HG02763 (cell line): ENCODE data around the gene PLA2G1B.

Experiments used
- ATAC-seq: cut with Tn5 transposase; IDR thresholded peaks from one replicate; pipeline ENCODE4 v1.9.1; 2021; ENCODE audit warnings: mild to moderate bottlenecking, moderate library complexity; ENCODE audit not compliant: unreplicated experiment

Gene PLA2G1B

DNA sequence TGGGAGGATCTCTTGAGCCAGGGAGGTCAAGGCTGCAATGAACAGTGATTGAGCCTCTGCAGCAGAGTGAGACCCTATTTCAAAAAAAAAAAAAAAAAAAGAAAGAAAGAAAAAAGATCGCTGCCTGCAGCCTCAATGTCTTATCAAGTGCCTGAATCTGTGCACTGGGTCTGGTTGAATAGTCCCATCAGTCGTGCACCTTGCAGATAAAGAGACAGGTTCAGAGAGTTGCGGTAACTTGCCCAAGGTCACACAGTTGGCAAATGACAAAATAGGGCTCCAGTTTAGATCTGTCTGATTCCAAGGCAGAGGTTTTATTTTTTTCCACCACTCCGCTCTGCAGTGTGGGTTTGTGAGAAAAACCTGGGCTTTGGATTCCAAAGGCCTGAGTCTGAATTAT, 649 bp upstream of the PLA2G1B start:
- ATAC-seq = no peak

- ATAC-seq = no peak
Observed at GRCh38 chr12:120324841-120325417, 2.6 kb downstream of the PLA2G1B start.

DNA sequence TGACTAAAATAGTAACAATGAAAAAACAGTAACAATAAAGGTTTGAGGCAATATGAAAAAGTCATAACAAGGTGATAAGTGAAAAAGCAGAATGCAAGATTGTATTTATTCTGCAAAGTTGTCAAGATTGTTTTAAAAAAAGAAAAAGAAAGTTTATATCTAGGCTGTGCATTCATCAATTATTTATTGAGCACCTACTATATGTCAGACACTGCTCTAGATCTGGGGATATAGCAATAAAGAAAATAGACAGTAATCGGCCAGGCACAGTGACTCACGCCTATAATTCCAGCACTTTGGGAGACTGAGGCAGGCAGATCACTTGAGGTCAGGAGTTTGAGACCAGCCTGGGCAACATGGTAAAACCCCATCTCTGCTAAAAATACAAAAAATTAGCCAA, 3.8 kb downstream of the PLA2G1B start:
- no peak for ATAC-seq

GRCh38 chr12:120321382-120322202, 6.0 kb downstream of the PLA2G1B start:
- no peak for ATAC-seq

DNA sequence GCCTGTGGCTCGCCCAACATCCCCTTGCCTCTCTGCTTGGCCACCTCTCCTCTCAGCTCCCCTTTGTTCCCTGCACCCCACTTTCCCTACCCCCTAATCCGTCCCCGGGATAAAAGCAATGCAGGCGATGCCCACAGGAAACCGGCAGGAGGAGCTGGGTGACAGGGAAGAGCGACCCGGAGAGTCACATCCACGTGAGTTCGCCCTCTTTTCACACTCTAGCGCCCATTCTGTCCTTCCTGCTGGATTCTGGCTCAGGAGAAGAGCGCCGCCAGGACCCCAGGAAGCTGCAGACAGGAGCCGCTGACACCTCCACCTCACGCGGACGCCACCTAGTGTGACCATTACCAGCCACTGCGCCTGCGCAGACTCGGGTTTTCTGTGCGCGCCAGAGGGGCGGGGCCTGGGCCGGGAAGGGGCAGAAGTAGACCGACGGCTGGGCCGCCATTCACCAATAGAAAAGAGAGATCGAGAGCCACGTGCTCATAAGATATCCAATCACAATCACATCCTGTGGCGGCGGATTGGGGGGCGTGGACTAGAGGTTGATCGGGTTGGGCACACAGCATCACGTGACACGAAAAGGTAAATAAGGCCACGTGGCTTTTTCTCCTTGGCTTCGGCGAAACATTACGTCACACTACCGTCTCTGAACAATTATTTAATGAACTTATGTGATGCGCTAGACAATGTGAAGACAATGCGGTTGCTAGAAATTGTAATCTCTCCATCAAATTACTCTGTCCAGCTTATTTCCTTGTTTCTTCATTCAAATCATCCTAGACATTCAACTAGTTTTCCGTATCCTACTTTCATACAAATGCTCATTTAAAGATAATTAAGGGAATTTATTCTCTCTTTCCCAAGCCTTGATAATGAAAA, 10.1 kb downstream of the PLA2G1B start:
- peak; percentile 99 for ATAC-seq

GRCh38 chr12:120316798-120317223, 10.8 kb downstream of the PLA2G1B start:
- no peak for ATAC-seq

DNA sequence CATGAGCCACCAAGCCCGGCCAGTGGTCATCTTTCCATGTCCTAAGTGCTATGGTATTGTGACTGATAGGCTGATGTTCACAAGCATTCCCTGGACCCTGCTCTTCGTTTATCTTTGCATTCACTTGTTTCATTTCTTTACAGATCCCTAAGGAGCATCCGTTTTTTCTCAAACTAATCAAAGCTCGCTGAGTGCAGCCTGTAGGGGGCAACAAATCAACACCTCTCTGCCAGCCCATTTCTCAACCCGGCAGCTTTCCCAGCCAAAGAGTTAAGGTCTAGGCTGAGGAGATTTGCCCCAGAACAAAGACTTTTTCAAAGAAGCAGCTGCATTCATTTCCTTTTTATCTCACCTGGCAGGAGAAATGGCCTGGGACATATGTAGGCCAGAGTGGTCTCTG, 13.4 kb downstream of the PLA2G1B start:
- ATAC-seq = no peak

DNA sequence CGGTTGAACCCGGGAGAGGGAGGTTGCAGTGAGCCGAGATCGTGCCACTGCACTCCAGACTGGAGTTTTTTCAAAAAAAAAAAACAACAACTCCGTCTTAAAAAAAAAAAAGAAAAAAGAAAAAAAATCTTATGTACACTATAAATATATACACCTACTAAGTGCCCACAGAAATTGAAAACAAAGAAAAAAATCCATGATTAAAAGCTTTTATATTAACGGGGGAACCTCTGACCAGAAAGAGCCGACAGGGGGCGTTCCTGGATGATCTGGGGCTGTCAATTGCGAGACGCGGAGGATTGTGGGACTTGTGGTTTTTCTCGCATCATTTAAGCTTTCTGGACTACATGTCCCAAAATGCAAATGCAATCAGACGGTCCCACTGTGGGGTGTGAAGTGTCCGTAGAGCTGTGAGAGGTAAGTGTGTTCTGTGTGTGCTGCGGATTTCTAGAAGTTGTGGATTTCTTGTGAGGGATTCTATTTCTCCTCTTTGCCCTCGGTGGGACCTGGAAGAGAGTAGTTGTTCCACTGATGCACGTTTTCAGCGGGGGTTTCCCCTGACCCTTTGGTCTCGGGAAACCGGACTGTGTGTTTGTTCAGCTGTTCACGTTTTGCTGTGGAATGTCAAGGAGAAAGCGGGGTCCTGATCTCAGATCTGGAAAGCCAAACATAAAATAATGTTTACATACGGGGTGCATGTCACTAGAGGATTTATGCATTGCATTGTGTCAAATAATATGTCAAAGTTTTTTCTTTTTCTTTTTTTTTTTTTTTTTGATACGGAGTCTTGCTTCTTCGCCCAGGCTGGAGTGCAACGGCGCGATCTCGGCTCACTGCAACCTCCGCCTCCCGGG, 25.4 kb downstream of the PLA2G1B start, which contains the start of gene SIRT4:
TSS of gene SIRT4 (plus strand) at position 360 of the 854 bp plus-strand sequence. CDS start 1,241 bp downstream, outside the sequence.
- ATAC-seq = peak; percentile 89

GRCh38 chr12:120292661-120293531, 34.7 kb downstream of the PLA2G1B start, which contains the start of gene RNU4-1:
TSS of gene RNU4-1 (minus strand) at chr12:120293237.
- peak; percentile 28 for ATAC-seq

DNA sequence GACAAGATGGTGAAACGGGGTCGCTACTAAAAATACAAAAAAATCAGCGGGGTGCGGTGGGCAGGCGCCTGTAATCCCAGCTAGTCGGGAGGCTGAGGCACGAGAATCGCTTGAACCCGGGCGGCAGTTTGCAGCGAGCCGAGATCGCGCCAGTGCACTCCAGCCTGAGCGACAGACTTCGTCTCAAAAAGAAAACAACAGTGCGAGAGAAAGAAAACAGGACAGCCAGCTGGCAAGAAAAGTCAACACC, 35.2 kb downstream of the PLA2G1B start:
- ATAC-seq = peak; percentile 20

GRCh38 chr12:120290609-120291305, 36.8 kb downstream of the PLA2G1B start:
- ATAC-seq = no peak

DNA sequence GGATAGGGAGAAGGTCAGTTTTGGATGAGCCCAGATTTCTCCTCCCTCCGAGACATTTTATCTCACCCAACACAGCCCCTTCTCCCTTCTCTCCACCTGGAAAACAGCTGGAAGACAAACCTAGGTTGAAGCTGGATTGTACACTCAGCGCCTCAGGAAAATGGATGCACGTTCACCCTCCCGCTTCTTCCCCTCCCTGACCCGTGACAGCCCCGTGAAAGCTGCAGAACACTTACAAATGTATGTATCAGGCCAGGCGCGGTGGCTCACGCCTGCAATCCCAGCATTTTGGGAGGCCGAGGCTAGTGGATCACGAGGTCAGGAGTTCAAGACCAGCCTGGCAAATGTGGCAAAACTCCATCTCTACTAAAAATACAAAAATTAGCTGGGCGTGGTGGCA, 40.1 kb downstream of the PLA2G1B start:
- no peak for ATAC-seq

DNA sequence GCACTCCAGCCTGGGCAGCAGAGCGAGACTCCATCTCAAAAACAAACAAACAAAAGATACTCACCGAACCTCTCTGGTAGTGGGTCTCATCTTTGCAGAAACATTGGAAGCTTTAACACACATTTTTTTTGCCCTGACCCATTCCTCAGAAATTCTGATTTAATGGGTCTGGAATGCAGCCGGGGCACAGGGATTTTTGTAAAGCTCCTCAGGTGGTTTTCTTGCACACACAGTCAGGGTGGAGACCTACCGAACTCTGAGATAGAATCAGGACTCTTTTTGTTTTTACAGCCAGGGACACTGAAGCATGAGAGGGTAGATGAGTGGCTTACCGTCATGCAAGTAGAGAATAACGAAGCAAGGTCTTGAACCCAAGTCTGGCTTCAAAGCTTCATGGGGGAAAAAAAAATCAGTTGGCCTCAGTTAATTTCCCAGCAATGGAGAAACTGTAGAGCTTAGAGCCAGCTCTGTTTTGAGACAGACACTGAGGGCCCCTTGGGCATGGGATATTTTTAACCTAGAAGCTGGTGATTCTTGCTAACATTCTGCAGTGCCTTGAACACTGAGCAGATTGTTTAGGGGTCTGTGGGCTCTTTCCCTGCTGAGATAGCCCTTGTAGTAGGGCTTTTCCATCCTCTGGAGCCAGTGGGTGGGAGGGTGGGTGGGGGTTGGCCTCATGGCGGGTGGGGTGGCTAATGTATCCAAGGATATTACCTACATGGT, 40.6 kb downstream of the PLA2G1B start:
- no peak for ATAC-seq

- no peak for ATAC-seq
Observed at GRCh38 chr12:120284381-120284780, 43.2 kb downstream of the PLA2G1B start.

- no peak for ATAC-seq
Observed at GRCh38 chr12:120283318-120283717, 44.3 kb downstream of the PLA2G1B start.

- ATAC-seq = no peak
Observed at GRCh38 chr12:120278137-120279069, 49.2 kb downstream of the PLA2G1B start.

- ATAC-seq = no peak
Observed at GRCh38 chr12:120276734-120277133, 50.8 kb downstream of the PLA2G1B start.
